Neural cell (in vitro differentiated cells): ENCODE results near the gene CGB3.

Source experiments
- EP300 ChIP-seq: fragments of 450-650 bp; conservative IDR thresholded peaks from 2 replicates; pipeline ENCODE4 v1.6.1; 2014; ENCODE audit warnings: antibody characterized with exemption, mild to moderate bottlenecking, moderate library complexity; ENCODE audit not compliant: poor library complexity, severe bottlenecking
- EZH2 ChIP-seq: fragments of 200-600, 300-800 bp; shearing (Covaris generic), sonication (generic); IDR thresholded peaks from 2 replicates; pipeline ENCODE4 v1.6.1; 2014; ENCODE audit warnings: antibody characterized with exemption, low read length, borderline replicate concordance, mild to moderate bottlenecking; ENCODE audit not compliant: insufficient read depth, poor library complexity, severe bottlenecking
- MXI1 ChIP-seq: fragments of 450-650 bp; conservative IDR thresholded peaks from 2 replicates; pipeline ENCODE4 v1.6.1; 2014; ENCODE audit warnings: antibody characterized with exemption, mild to moderate bottlenecking; ENCODE audit not compliant: poor library complexity, severe bottlenecking
- POLR2AphosphoS5 ChIP-seq: IDR thresholded peaks from 2 replicates; pipeline ENCODE4 v1.6.1; 2012
- RAD21 ChIP-seq: fragments of 450-650 bp; conservative IDR thresholded peaks from 2 replicates; pipeline ENCODE4 v1.6.1; 2014; ENCODE audit warnings: antibody characterized with exemption, mild to moderate bottlenecking, moderate library complexity
- SMC3 ChIP-seq: fragments of 450-650 bp; conservative IDR thresholded peaks from 2 replicates; pipeline ENCODE4 v1.6.1; 2014; ENCODE audit warnings: antibody characterized with exemption, mild to moderate bottlenecking, moderate library complexity; ENCODE audit not compliant: poor library complexity
- TAF1 ChIP-seq: IDR thresholded peaks from 2 replicates; pipeline ENCODE4 v1.6.1; 2012; ENCODE audit warnings: low read depth
- TF ChIP-seq, protein P1 (sequence below): fragments of 450-650 bp; IDR thresholded peaks from 2 replicates; pipeline ENCODE4 v1.5.1; 2014; ENCODE audit warnings: antibody characterized with exemption, mild to moderate bottlenecking, moderate library complexity; ENCODE audit not compliant: poor library complexity, severe bottlenecking
- TF ChIP-seq, protein P2 (sequence below): IDR thresholded peaks from 2 replicates; pipeline ENCODE4 v1.6.1; 2012; ENCODE audit warnings: borderline replicate concordance

DNA sequence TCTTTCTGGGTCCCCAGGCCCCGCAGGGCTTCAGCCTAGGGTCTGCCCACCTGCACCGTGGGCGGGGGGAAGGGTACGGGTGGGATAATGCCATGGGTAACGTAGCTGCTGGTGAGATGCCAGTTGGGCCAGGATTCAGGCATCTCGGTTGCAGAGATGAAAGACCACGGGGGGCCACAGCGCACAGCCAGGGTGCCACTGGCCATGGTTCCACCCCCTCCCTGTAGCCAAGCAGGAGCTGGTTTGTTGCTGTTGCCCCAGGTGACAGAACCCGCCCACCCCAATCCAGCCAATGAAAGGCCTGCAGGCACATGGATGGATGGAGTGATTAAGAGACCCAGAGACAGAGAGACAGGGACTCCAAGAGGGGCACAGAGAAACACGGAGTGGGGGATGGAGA, 34.4 kb upstream of the CGB3 start:
- no peak for TF ChIP-seq POLR2AphosphoS5
- TF ChIP-seq, protein P1, sequence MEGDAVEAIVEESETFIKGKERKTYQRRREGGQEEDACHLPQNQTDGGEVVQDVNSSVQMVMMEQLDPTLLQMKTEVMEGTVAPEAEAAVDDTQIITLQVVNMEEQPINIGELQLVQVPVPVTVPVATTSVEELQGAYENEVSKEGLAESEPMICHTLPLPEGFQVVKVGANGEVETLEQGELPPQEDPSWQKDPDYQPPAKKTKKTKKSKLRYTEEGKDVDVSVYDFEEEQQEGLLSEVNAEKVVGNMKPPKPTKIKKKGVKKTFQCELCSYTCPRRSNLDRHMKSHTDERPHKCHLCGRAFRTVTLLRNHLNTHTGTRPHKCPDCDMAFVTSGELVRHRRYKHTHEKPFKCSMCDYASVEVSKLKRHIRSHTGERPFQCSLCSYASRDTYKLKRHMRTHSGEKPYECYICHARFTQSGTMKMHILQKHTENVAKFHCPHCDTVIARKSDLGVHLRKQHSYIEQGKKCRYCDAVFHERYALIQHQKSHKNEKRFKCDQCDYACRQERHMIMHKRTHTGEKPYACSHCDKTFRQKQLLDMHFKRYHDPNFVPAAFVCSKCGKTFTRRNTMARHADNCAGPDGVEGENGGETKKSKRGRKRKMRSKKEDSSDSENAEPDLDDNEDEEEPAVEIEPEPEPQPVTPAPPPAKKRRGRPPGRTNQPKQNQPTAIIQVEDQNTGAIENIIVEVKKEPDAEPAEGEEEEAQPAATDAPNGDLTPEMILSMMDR: no peak
- no peak for TF ChIP-seq TAF1
- no peak for TF ChIP-seq RAD21
- TF ChIP-seq SMC3: no peak
- TF ChIP-seq EZH2: no peak
- no peak for TF ChIP-seq EP300
- TF ChIP-seq, protein P2, sequence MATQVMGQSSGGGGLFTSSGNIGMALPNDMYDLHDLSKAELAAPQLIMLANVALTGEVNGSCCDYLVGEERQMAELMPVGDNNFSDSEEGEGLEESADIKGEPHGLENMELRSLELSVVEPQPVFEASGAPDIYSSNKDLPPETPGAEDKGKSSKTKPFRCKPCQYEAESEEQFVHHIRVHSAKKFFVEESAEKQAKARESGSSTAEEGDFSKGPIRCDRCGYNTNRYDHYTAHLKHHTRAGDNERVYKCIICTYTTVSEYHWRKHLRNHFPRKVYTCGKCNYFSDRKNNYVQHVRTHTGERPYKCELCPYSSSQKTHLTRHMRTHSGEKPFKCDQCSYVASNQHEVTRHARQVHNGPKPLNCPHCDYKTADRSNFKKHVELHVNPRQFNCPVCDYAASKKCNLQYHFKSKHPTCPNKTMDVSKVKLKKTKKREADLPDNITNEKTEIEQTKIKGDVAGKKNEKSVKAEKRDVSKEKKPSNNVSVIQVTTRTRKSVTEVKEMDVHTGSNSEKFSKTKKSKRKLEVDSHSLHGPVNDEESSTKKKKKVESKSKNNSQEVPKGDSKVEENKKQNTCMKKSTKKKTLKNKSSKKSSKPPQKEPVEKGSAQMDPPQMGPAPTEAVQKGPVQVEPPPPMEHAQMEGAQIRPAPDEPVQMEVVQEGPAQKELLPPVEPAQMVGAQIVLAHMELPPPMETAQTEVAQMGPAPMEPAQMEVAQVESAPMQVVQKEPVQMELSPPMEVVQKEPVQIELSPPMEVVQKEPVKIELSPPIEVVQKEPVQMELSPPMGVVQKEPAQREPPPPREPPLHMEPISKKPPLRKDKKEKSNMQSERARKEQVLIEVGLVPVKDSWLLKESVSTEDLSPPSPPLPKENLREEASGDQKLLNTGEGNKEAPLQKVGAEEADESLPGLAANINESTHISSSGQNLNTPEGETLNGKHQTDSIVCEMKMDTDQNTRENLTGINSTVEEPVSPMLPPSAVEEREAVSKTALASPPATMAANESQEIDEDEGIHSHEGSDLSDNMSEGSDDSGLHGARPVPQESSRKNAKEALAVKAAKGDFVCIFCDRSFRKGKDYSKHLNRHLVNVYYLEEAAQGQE: no peak
- no peak for TF ChIP-seq MXI1
